WTC11 (cell line): ENCODE measurements around the gene CDC5L. TPM values are rescaled to one million over a fixed set of nuclear protein-coding genes. Genes with fewer than 3 reads are reported as not detected.

Experiments used
- ATAC-seq: fragments of 200-7000 bp; cut with Tn5 transposase; 2 replicates; pipeline ENCODE4 v1.10.0; 2021; ENCODE audit warnings: mild to moderate bottlenecking, moderate library complexity
- CTCF ChIA-PET: fragments of 300-600 bp; sonication (Branson Sonifier 250); formaldehyde crosslinking; loops from one replicate; lab custom pipeline; 2021; ENCODE audit warnings: antibody characterized with exemption; lab: Charles Lee
- POLR2A ChIA-PET: fragments of 350-600 bp; sonication (Branson Sonifier 250); formaldehyde crosslinking; loops from one replicate; lab custom pipeline; 2021; ENCODE audit warnings: antibody characterized with exemption; lab: Charles Lee
- DNase-seq: peaks from one replicate; pipeline ENCODE4 v3.0.0; 2021; ENCODE audit warnings: low spot score
- H3K27ac Mint-ChIP-seq: 2 replicates; pipeline ENCODE4 v1.8.0; 2021; ENCODE audit warnings: mixed read lengths
- H3K27me3 Mint-ChIP-seq: 2 replicates; pipeline ENCODE4 v1.8.0; 2021; ENCODE audit warnings: low read depth, mild to moderate bottlenecking, moderate library complexity, mixed read lengths
- H3K36me3 Mint-ChIP-seq: 2 replicates; pipeline ENCODE4 v1.8.0; 2021; ENCODE audit warnings: mixed read lengths
- H3K4me1 Mint-ChIP-seq: 2 replicates; pipeline ENCODE4 v1.8.0; 2022; ENCODE audit warnings: mixed read lengths
- H3K4me3 Mint-ChIP-seq: 2 replicates; pipeline ENCODE4 v1.8.0; 2021; ENCODE audit warnings: mild to moderate bottlenecking, moderate library complexity, mixed read lengths
- H3K9me3 Mint-ChIP-seq: 2 replicates; pipeline ENCODE4 v1.8.0; 2021; ENCODE audit warnings: mixed read lengths
- ARID4B ChIP-seq: sonication (generic); formaldehyde crosslinking; IDR thresholded peaks from 2 replicates; pipeline ENCODE4 v1.8.0; 2023; ENCODE audit warnings: missing genetic modification reagents, mild to moderate bottlenecking, borderline replicate concordance
- ELF4 ChIP-seq: sonication (generic); formaldehyde crosslinking; IDR thresholded peaks from 2 replicates; pipeline ENCODE4 v1.8.1; 2022; ENCODE audit warnings: low read depth, mild to moderate bottlenecking, moderate library complexity, missing genetic modification reagents
- JAZF1 ChIP-seq: fragments of 250-450 bp; sonication (Bioruptor Pico); IDR thresholded peaks from 2 replicates; pipeline ENCODE4 v1.9.0; 2021; ENCODE audit warnings: moderate library complexity, mild to moderate bottlenecking, inconsistent platforms
- PRRX2 ChIP-seq: fragments of 250-450 bp; sonication (Bioruptor Pico); IDR thresholded peaks from 2 replicates; pipeline ENCODE4 v1.8.0; 2021; ENCODE audit warnings: mild to moderate bottlenecking
- RORB ChIP-seq: fragments of 250-450 bp; sonication (Bioruptor Pico); IDR thresholded peaks from 2 replicates; pipeline ENCODE4 v1.9.0; 2021; ENCODE audit warnings: mild to moderate bottlenecking
- TCF7 ChIP-seq: sonication (generic); formaldehyde crosslinking; IDR thresholded peaks from 2 replicates; pipeline ENCODE4 v1.8.0; 2022; ENCODE audit warnings: mild to moderate bottlenecking, low read depth, missing genetic modification reagents, moderate library complexity
- ZNF138 ChIP-seq: sonication (generic); formaldehyde crosslinking; conservative IDR thresholded peaks from 2 replicates; pipeline ENCODE4 v1.8.1; 2022; ENCODE audit warnings: mild to moderate bottlenecking, moderate library complexity, missing genetic modification reagents
- ZNF232 ChIP-seq: sonication (generic); formaldehyde crosslinking; IDR thresholded peaks from 2 replicates; pipeline ENCODE4 v1.8.0; 2022; ENCODE audit warnings: mild to moderate bottlenecking, missing genetic modification reagents
- total RNA-seq: library from RNA; stranded (reverse); gene quantifications from 3 replicates; pipeline ENCODE4 v1.2.3, GENCODE V29; 2021
- TF ChIP-seq, protein P1 (sequence below): sonication (generic); formaldehyde crosslinking; IDR thresholded peaks from 2 replicates; pipeline ENCODE4 v1.8.1; 2022; ENCODE audit warnings: mild to moderate bottlenecking, missing genetic modification reagents, moderate library complexity, borderline replicate concordance
- TF ChIP-seq, protein P2 (sequence below): sonication (generic); formaldehyde crosslinking; conservative IDR thresholded peaks from 2 replicates; pipeline ENCODE4 v1.8.1; 2022; ENCODE audit warnings: mild to moderate bottlenecking, missing genetic modification reagents
- TF ChIP-seq, protein P3 (sequence below): sonication (generic); formaldehyde crosslinking; IDR thresholded peaks from 2 replicates; pipeline ENCODE4 v1.8.0; 2022; ENCODE audit warnings: missing genetic modification reagents

CDC5L gene
- total RNA-seq, 1 experiment from 2014 or later: 23.5 TPM

- Mint-ChIP-seq H3K4me3 (no peak overlapping the region), H3K27ac (peak overlapping the region; percentile 84; the same call in 1 of the 2 replicates), H3K4me1 (peaks cover 5% of the 10 kb centered on the region), H3K36me3 (no peaks in the 10 kb centered on the region), H3K9me3 (no peaks in the 10 kb centered on the region), H3K27me3 (no peaks in the 10 kb centered on the region; the same call in 1 of the 2 replicates)
- ATAC-seq: no peak
- TF ChIP-seq TCF7 (CRISPR knock-in tag) (no peak), JAZF1 (CRISPR knock-in tag) (no peak)
- no peak for DNase-seq
- POLR2A ChIA-PET: no interaction called here
- CTCF ChIA-PET: interaction anchor here (1.2 to 1.5 kb wide), 1 partner anchor 13 kb away, joined by 4 to 7 read pairs; no protein-coding TSS in a partner anchor
Measured at GRCh38 chr6:44462335-44462734, 74.8 kb downstream of the CDC5L start.

DNA sequence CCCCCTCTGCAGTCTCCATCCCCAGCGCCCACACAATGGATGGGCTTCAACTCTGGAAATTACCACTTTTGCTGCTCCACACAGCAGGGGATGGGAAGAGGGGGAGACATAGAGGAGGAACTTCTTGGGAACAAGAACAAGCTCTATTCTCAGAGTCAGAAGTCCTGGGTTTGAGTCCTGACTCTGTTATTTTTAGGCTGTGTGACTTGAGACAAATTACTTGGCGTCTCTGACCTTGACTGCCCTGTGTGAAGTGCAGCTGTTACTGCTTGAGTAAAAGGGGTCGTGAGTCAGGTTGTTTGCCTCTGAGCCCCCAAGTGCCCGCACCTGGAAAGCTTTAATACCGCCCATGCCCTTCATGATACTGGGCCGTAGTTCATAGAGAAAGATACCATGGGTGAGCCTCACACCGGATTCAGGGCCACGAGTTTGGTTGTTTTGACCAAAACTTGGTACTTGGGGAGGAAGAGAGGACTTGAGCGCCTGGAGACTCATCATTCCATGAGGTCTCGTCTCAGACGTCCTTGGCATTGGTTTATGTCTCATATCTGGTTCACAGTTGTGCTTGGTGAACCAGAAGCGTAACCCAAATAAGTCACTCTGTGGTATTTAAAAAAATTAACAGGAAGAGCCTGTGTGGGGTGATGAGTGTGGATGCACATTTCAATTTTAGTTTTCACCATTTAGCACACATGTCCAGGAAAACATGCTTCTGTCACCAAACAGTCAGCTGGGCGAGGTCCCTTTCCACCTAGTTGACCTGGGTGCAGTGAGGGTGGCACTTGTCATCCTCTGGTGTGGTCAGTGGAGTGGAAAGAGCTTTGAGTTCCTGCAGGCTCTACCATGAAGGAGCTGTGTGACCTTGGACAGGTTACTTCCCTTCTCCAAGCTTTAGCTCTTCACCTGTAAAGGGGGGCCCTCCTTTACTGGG lies 75.6 kb downstream of the CDC5L start:
- Mint-ChIP-seq H3K27ac (no peak overlapping the region), H3K27me3 (no peaks in the 10 kb centered on the region; the same call in 1 of the 2 replicates), H3K4me3 (no peak overlapping the region), H3K4me1 (peaks cover 5% of the 10 kb centered on the region), H3K36me3 (no peaks in the 10 kb centered on the region), H3K9me3 (no peaks in the 10 kb centered on the region)
- CTCF ChIA-PET: interaction anchor here (0.7 to 1.5 kb wide), 2 partner anchors 13 to 47 kb away, joined by 3 to 7 read pairs; no protein-coding TSS in a partner anchor
- ATAC-seq (no peak), DNase-seq (no peak)
- POLR2A ChIA-PET: no interaction called here
- TF ChIP-seq RORB (no peak), ARID4B (CRISPR knock-in tag) (no peak)
- TF ChIP-seq, protein P1, sequence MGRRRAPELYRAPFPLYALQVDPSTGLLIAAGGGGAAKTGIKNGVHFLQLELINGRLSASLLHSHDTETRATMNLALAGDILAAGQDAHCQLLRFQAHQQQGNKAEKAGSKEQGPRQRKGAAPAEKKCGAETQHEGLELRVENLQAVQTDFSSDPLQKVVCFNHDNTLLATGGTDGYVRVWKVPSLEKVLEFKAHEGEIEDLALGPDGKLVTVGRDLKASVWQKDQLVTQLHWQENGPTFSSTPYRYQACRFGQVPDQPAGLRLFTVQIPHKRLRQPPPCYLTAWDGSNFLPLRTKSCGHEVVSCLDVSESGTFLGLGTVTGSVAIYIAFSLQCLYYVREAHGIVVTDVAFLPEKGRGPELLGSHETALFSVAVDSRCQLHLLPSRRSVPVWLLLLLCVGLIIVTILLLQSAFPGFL (CRISPR knock-in tag): no peak
- TF ChIP-seq, protein P2, sequence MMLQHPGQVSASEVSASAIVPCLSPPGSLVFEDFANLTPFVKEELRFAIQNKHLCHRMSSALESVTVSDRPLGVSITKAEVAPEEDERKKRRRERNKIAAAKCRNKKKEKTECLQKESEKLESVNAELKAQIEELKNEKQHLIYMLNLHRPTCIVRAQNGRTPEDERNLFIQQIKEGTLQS: no peak

- no peaks in the 10 kb centered on the region for H3K9me3 Mint-ChIP-seq
- no peak overlapping the region for H3K27ac Mint-ChIP-seq
- H3K4me3 Mint-ChIP-seq: no peak overlapping the region
- ChIA-PET POLR2A (no interaction called here), CTCF (interaction anchor here (0.7 to 3.1 kb wide), 3 partner anchors 12 to 48 kb away, joined by 3 to 22 read pairs (median 7); no protein-coding TSS in a partner anchor)
- TF ChIP-seq ZNF232 (CRISPR knock-in tag) (no peak), PRRX2 (no peak), ELF4 (CRISPR knock-in tag) (no peak), ZNF138 (CRISPR knock-in tag) (no peak)
- TF ChIP-seq, protein P3, sequence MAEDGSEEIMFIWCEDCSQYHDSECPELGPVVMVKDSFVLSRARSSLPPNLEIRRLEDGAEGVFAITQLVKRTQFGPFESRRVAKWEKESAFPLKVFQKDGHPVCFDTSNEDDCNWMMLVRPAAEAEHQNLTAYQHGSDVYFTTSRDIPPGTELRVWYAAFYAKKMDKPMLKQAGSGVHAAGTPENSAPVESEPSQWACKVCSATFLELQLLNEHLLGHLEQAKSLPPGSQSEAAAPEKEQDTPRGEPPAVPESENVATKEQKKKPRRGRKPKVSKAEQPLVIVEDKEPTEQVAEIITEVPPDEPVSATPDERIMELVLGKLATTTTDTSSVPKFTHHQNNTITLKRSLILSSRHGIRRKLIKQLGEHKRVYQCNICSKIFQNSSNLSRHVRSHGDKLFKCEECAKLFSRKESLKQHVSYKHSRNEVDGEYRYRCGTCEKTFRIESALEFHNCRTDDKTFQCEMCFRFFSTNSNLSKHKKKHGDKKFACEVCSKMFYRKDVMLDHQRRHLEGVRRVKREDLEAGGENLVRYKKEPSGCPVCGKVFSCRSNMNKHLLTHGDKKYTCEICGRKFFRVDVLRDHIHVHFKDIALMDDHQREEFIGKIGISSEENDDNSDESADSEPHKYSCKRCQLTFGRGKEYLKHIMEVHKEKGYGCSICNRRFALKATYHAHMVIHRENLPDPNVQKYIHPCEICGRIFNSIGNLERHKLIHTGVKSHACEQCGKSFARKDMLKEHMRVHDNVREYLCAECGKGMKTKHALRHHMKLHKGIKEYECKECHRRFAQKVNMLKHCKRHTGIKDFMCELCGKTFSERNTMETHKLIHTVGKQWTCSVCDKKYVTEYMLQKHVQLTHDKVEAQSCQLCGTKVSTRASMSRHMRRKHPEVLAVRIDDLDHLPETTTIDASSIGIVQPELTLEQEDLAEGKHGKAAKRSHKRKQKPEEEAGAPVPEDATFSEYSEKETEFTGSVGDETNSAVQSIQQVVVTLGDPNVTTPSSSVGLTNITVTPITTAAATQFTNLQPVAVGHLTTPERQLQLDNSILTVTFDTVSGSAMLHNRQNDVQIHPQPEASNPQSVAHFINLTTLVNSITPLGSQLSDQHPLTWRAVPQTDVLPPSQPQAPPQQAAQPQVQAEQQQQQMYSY: no peak
- peaks cover 5% of the 10 kb centered on the region for H3K4me1 Mint-ChIP-seq
- no peaks in the 10 kb centered on the region for H3K36me3 Mint-ChIP-seq
- no peak for DNase-seq
- no peaks in the 10 kb centered on the region; the same call in 1 of the 2 replicates for H3K27me3 Mint-ChIP-seq
- no peak for ATAC-seq
Measured at GRCh38 chr6:44463728-44464450, 76.4 kb downstream of the CDC5L start.
